HuH-7 (cell line): ENCODE data around the gene CD2AP.
"Not testable (repeated sequence)": the region's sequence is repeated elsewhere in the genome, so short reads cannot be mapped to it uniquely, and the experiment has no call there.

ENCODE experiments used
- DNase-seq: peaks from one replicate; pipeline ENCODE4 v3.0.0; 2011; ENCODE audit warnings: low spot score

CD2AP gene

GRCh38 chr6:47634210-47635047 is 156.8 kb downstream of the CD2AP start:
- DNase-seq, result no peak

- DNase-seq, result no peak
Measured at GRCh38 chr6:47646689-47647088, 169.1 kb downstream of the CD2AP start.

GRCh38 chr6:47647188-47647587 is 169.6 kb downstream of the CD2AP start:
- DNase-seq, result no peak

- not testable (repeated sequence) for DNase-seq
Measured at GRCh38 chr6:47647626-47648025, 170.0 kb downstream of the CD2AP start.

- DNase-seq, result no peak
Measured at GRCh38 chr6:47648031-47648430, 170.4 kb downstream of the CD2AP start.

- DNase-seq, result no peak
Measured at GRCh38 chr6:47650553-47651432, 173.2 kb downstream of the CD2AP start.

- DNase-seq, result no peak
Measured at GRCh38 chr6:47651505-47651944, 173.9 kb downstream of the CD2AP start.

GRCh38 chr6:47653706-47654105 is 176.1 kb downstream of the CD2AP start:
- DNase-seq, result no peak

- no peak for DNase-seq
Measured at GRCh38 chr6:47654255-47654654, 176.7 kb downstream of the CD2AP start.

GRCh38 chr6:47655719-47656595 is 178.4 kb downstream of the CD2AP start:
- DNase-seq, result no peak

GRCh38 chr6:47661960-47662359 is 184.4 kb downstream of the CD2AP start:
- no peak for DNase-seq

- no peak for DNase-seq
Measured at GRCh38 chr6:47663462-47664216, 186.1 kb downstream of the CD2AP start.

GRCh38 chr6:47665112-47665511 is 187.5 kb downstream of the CD2AP start:
- DNase-seq, result no peak

GRCh38 chr6:47669684-47670513 is 192.3 kb downstream of the CD2AP start:
- peak; percentile 22 for DNase-seq

GRCh38 chr6:47670851-47671250 is 193.3 kb downstream of the CD2AP start:
- DNase-seq, result no peak

GRCh38 chr6:47671777-47672176 is 194.2 kb downstream of the CD2AP start:
- DNase-seq, result no peak

- DNase-seq, result no peak
Measured at GRCh38 chr6:47672816-47673215, 195.2 kb downstream of the CD2AP start.

- DNase-seq, result no peak
Measured at GRCh38 chr6:47674673-47675072, 197.1 kb downstream of the CD2AP start.
